Activated CD4-positive, alpha-beta T cell treated with anti-CD3 and anti-CD28 coated beads, Interleukin-10, Interleukin-2, amounts not matched to agents 100 ng/mL and 50 ng/mL, durations not matched to agents 16 hours and 8 hours (primary cell): ENCODE measurements around the gene RESP18.
"Not testable (repeated sequence)": the region's sequence is repeated elsewhere in the genome, so short reads cannot be mapped to it uniquely, and the experiment has no call there.

Experiments used
- DNase-seq: peaks from one replicate; pipeline ENCODE4 v3.0.0-alpha.2; 2020

RESP18 gene

DNA sequence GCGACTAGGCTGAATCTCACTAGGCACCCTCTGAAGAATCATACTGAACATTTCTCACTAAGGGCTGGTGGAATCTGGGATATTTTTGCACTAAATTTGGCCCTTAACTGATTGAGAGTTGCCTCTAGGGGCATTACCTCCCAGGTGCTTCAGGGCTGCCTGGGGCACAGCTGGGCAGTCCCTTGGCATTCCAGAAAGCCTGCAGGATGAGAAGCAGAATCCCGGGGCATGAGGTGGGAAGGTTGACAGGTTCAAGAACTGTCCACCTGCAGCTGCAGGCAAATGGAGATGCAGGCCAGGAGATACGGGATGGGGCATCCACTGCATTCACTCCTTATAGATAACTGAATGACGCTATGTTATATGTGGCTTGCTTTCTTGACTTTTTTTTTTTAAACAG, 7.4 kb downstream of the RESP18 start:
- DNase-seq: no peak

DNA sequence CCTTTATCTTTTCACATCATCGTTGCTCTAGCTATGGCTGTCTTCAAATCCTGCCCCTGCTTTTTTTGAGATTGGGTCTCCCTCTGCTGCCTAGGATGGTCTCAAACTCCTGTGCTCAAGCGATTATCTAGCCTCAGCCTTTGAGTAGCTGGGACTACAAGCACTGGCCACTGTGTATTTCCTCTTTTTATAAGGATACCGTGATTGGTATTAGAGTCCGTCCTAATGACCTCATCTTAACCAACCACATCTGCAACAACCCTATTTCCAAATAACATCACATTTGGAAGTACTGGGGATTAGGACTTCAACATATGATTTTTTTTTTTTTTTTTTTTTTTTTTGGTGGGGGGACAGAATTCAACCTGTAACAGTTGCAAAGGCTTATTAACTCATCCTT, 9.1 kb downstream of the RESP18 start:
- DNase-seq: no peak

DNA sequence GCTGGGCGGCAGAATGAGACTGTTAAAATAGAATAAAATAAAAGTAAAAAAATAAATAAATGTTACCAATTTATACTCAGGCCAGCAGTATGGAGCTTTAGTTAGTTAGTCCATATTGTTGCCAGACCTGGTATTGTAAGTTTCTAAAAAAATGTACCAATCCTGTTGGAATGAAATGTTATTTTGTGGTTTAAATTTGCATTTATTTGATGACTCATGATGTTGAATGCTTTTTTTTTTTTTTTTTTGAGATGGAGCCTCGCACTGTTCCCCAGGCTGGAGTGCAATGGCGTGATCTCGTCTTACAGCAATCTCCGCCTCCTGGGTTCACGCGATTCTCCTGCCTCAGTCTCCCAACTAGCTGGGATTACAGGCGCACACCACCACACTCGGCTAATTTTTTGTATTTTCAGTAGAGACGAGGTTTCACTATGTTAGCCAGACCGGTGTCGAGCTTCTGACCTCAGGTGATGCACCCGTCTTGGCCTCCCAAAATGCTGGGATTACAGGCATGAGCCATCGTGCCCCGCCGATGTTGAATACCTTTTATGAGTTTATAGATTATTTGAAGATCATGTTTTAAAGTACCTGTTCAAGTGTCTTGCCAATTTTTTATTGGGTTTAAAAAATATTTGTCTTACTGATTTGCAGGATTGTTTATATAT, 17.6 kb downstream of the RESP18 start:
- DNase-seq: no peak

DNA sequence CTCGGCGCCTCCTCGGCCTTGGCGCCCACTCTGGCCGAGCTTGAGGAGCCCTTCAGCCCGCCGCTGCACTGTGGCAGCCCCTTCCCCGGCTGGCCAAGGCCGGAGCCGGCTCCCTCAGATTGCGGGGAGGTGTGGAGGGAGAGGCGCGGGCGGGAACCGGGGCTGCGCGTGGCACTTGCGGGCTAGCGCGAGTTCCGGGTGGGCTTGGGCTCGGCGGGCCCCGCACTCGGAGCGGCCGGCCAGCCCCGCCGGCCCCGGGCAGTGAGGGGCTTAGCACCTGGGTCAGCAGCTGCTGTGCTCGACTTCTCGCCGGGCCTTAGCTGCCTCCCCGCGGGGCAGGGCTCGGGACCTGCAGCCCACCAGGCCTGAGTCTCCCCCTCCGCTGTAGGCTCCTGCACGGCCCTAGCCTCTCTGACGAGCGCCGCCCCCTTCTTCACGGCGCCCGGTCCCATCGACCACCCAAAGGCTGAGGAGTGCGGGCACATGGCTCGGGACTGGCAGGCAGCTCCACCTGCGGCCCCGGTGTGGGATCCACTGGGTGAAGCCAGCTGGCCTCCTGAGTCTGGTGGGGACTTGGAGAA, 19.8 kb downstream of the RESP18 start:
- DNase-seq: not testable (repeated sequence)

DNA sequence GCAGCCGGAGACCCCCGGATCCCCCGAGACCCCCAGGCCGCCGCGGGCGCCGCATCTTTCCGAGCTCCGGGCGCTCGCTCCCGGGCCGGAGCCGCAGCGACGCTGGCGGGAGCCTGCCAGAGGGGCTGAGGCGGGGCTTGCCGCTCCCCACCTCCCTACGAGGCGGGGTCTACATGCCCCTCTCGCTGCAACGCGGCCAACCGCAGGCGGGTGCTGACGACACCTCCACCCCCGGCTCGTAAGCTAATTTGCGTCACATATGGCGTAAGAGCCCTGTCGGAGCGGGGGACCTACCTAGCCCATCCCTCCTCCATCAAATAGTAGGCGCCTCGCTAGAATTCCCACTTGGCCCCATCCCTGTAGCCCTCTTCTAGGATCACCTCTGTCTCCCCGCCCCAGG, 23.3 kb downstream of the RESP18 start, which contains the start of gene PTPRN:
TSS of gene PTPRN (minus strand) at position 124 of the 400 bp plus-strand sequence. CDS start at position 55, 69 bp downstream.
- no peak for DNase-seq

DNA sequence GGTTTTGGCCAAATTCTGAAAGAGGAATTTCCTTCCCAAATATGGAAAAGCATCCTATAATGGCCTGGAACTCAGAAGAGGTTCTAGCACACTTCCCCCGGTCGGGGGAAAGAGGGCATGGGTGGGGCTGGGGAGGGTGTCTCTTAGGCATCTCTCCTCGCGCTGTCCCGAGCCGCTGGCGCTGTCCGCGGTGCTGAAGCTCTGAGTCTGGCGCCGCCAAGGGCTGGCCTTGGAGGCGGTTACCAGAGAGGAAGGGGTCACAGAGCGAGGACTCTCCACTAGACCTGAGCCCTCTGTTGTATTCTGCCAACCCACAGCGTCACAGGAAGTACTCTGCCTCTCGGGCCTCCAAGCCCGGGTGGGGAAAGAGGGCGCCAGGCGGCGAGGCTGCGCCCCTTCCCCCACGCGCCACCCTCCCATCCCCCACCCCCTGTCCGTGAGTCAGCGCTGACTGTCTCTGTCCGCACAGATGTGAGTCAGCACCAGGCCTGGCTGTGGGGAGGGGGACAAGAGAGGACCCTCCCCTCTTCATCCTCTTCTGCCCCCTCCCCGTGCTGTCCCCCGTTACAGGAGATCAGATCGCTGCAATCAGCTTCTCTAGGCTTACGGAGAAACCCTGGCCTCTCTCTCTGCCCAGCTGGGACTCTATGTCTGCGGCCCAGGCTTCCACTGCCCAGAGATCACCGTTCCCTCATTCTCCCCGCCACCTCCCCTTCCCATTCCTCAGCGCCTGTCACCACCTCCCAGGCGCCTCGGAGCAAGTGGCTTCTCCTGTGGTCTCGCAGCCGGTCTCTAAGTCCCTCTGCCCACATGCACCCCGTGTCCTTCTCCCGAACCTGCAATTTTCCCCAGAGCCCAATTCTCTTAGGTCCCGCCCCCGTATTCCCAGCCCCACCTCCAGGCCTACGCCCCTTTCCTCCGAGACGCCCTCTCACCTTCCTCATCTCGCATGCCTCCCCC, 24.1 kb downstream of the RESP18 start:
- DNase-seq: peak; percentile 61

DNA sequence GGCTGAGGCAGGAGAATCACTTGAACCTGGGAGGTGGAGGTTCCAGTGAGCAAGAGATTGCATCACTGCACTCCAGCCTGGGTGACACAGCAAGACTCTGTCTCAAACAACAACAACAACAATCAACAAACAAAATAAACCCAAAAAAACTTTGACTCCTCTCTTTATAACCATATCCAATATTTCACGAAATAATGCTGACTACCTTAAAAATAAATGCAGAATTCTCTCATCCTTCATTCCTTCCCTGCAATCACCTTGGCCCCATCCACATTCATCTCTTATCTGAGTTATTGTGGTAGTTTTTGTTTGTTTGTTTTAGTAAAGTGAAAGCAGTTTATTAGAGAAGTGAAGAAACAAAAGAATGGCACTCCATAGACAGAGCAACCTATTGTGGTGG, 26.5 kb downstream of the RESP18 start:
- DNase-seq: no peak

DNA sequence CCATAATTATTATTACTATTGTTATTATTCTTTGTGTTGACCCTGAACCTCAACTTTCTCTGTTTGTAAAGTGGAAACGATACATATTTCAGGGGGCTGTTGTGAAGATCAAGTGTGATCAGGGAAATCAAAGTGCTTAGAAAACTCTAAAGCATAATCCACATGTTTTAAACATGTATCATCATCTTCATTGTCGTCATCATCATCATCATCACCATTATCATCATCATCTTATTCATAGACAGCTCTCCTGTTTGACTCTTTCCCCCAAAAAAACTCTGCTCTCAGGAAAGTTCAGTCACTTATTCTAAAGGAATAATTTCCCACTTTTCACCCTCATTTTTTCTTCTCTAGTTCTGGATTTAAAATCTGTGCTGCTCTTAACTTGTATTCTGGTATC, 28.3 kb downstream of the RESP18 start:
- DNase-seq: no peak

DNA sequence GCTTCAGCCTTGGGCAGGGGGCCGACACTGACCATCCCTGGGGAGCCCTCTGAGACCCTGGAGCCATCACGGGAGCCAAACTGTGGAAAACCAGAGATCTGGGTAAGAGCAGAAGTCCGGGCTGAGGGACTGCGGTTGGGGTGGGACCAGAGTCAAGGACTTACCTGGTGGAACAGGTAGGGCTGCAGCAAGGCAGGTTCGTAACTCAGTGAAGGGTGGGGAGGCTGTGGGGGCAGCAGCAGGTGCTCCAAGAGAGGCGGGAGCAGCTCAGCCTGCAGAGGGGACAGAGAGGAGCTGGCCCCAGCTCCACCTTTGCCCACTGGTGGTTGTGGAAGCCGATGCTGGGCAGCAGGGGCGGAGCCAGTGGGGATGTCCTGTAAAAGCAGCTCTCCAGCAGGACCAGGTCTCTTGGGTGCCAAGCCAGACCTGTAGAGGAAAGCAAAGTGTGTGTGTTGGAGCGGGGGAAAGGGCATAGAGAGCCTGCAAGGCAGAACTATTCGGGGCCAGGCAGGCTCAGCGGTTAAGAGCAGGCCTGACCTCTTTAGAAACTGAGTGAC, 30.1 kb downstream of the RESP18 start:
- no peak for DNase-seq

DNA sequence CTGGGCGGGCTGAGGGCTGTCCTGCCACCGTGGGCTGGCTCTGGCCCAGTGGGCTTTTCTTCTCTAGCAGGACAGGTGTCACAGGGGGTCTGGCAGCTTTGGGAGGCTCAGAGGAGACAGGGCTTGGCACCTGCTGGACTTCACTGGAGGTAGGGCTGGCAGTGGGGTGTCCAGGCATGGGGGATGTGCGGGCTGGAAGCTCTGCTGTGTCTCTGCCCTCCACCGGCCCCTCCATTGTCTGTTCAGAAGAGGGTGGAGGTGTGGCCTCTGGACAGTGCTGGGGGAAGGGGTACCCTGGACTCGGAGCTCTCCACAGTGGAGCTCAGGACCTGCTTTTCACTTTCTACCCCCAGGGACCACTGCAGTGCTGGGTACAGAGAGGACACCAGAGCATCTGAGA, 32.5 kb downstream of the RESP18 start:
- DNase-seq: no peak

DNA sequence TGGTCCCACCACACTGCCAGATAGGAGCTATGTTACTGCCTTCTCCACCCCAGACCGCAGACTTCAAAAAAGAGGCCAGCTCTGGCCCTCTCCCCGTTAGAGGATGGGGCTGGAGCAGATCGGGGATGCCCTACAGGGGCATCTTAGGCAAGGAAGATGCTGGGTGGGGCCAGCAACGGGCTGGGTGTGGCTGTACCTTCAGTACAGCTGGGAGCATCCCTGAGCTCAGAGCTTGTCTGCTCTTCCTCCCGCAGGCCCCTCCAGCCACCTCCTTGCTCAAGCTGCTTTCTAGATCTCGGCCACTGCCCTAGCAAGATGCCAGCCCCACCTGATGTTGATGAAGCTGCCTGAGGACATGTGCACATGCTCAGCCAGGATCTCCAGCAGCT, 33.2 kb downstream of the RESP18 start:
- DNase-seq: no peak

DNA sequence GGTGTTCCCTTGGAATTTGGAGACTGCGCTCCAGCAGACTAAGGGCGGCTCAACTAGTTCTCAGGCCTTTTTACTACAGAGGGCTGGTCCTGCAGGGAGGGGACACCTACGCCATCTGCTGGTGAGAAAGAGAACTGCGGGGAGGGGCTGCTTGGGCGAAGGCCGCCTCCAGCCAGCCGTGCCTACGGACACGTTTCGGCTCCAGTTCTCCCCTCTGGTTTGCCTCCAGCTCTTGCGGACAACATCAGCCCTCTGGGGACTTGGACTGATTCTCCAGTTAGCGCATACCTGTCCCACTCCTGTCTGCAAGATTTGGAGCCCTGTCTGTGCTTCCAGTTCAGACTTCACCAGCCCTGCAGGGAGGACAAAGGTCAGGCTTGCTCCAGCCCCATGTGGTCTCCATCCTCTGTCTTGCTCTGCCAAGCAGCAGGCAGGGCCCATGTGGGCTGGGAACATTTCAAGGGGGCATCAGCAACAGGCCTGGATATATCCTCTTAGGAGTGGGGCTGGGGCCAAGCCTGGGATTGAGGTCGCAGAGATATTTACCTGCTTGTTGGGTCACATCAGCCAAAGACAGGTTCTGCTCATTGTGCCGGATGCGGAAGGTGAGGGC, 33.7 kb downstream of the RESP18 start:
- DNase-seq: peak; percentile 89

DNA sequence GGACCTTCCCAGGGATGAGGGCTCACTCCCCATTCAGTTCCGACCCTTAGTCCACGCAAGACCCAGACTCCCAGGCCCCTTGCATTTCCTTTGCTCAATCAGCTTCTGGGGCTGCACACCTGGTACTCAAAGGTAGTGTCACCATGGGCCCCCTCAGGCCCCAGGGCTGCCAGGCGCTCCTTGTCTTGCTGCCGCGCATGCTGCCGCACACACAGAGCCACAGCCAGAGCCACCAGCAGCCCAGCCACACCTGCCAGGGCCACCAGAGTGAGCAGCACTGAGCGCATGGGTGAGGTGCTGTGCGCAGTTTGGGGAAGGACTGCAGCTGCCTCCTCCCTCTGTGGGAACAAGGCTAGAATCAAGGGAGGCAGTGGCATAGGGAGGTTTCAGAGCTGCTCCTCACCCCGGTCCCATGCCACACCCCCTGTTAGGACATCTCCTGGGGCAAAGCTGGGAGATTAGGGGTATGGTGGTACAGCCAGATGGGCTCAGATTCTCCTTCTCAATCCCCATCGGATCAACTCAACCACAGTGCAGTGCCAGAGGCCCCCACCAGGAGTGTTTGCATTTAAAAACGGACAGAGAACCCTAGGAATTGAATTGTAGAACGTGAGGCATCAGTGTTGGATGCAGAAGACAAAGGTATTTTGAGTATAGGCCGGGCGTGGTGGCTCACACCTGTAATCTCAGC, 34.6 kb downstream of the RESP18 start:
- no peak for DNase-seq

DNA sequence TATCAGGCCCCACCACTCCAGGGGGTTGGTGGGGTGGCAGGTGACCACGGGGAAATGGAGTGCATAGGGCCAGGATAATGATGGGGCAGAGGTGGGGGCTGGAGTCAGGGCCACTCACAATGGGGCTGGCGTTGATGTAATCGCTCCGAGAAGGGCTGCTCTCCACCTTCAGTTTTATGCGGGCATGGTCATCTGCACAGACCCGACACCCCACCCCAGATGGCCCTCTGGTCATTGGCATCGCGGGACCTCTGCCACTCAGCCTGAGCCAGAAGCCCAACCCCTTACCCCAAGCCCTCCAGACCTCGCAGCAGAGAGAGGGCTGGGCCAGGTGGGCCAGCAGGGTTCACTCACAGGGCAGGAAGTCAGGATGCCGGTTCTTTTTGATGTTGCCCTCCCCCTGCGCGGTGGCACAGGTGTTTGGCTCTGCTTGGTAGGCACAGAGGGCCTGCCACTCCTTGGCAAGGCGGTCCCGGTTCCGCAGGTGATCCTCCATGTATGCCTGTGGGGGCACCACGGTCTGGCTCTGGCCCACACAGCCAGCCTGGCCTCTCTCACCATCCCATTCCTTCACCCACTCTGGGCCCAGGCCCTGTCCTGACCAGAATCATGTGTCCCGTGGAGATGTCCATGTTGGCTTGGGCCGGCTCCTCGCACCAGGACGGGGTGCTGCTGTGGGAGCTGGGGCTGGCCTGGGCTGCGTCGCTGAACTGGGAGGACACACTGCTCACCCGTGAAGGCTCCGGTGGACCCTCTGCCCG, 35.7 kb downstream of the RESP18 start:
- no peak for DNase-seq

DNA sequence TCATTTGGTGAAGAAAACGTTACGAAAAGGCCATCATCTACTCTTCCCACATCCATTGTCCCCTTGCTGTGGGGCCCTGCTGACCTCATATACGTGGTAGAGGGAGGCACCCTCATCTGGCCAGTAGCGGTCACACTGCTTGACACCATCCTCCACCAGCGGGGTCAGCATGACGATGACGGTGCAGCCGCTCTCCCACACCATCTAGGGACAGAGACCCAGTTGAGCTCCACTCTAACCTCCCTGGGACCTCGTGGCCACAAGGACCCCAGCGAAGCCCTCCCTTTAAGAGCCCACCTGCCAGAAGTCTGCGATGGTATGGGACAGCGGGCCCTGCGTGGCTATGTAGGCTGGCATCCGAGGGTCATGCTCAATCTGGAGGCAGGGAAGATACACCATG, 36.4 kb downstream of the RESP18 start:
- DNase-seq: no peak

DNA sequence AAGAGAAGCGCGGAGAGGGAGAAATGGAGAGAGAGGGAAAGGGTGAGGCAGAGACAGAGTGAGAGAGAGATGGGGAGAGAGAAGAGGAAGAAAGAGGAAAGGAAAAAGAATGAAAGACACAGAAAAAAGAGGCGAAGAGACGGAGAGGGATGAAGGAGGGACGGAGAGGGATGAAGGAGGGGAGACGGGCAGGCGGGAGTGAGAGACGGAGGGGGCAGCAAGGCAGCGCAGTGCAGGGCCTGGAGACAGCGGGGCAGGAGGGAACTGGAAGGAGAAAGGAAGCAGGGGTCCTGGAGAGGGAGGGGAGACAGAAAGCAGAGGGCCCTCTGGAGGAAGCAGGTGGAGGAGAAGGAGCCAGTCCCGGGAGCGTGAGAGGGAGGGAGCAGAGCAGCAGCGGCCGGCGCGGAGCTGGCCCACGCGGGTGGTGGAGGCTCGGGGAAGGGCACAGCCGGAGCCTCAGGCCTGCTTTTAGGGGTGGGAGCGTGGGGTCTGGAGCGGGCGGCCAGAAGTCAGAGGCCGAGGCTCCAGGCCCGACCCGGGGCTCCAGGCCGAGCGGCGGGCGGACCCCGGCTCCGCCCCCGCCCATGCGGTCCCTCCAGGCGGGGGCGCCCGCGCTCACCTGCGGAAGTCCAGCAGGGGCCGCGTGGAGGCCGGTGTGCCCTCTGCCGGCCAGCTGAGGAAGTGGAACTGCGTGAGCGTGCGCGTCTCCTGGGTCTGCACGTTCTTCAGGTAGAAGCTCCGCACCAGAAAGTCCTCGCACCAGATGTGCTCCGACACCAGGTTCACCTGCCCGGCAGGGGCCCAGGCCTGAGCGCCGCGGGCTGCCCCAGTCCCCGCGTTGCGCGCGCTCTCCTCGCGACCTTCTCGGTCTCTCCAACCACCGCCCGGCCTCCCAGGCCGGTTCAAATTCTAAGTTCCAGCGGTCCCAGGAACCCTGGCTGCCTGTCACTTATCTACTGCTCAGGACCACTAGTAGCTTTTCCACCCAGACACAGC, 37.9 kb downstream of the RESP18 start:
- peak; percentile 93 for DNase-seq

DNA sequence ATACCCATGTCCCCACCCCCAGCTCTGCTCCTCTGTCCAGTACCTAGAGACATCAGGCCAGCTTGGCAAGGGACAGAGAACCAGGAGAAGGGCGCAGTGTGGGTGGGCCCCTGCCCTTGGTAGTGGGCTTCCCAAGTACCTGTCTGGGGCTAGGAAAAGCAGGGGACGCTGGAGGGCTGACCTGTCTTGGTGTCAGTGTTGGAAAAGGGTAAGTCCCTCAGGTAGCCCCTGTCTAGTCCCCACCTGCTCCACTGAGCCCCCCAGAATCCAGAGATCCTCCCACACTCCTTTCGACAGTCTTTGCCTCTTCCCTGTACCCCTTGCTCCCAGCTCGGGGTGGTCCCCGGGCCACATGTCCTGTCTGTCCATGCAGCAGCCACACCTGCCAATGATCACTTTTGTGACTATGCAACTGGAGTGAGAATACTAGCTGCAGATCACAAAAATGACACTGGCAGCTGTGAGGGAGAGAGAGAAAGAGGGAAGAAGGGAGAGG, 38.8 kb downstream of the RESP18 start:
- DNase-seq: no peak

DNA sequence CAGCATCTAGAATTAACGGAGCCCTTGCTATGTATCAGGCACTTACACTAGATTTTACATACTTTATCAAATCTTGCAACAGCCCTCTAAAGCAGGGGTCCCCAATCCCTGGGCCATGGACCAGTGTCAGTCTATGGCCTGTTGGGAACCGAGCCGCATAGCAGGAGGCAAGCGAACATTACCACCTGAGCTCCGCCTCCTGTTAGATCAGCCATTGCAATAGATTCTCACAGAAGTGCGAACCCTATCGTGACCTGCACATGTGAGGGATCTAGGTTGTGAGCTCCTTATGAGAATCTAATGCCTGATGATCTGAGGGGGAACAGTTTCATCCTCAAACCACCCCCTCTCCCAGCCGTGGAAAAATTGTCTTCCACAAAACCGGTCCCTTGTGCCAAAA, 39.9 kb downstream of the RESP18 start:
- DNase-seq: no peak

DNA sequence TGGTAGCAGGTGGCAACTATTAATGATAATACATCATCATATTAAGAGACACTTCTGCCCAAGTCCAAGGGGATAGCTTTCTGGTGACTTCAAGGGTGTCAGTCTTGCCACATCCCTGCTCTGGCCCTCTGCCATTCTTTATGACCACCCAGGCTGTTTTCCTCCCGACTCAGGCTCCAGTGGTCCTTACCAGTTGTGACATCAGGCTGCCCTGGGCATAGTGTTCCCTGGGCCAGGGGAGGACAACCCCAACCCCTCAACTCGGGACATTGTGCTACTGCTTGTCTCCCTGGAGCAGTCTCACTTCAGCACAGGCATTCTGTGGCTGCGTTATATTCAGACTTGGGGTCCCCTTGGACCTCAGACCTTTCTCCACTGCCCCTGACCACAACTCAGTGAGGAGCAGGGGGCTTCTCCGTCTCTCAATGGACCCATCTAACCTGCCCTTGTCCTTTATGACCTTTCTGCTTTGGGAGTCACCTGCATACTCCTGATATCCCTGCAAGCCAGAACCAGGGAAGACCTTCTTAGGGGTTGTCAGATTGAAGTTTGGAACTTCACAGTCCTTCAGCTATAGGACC, 40.5 kb downstream of the RESP18 start:
- DNase-seq: no peak

DNA sequence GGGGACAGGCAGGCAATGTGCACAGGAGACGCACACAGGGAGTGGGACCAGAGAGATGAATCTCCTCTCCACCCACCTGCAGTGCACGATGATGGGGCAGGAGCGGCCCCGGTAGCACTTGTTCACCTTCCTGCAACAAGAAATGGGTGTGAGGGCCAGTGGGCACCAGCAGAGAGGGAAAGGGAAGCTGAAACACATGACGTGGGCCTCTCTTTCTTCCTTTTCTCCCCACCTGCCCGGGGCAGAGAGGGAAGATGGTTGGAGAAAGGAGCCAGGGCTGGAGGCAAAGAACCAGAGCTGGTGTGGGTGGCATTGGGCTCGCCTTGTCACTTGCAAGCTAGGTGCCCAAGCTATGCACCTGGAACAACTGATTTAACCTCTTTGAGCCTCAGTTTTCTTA, 41.1 kb downstream of the RESP18 start:
- DNase-seq: no peak
